Measurements from ENCODE around the gene WDR43.

GRCh38 chr2:28871620-28872019 is 22.8 kb upstream of the WDR43 start:
- TF ChIP-seq SUZ12 (IDR thresholded peaks at IDR 0.05) (no peak), FOXA1 (IDR thresholded peaks at IDR 0.05) (no peak), BHLHE40 (IDR thresholded peaks at IDR 0.05; ENCODE audit: borderline replicate concordance) (no peak), TARDBP (IDR thresholded peaks at IDR 0.05) (no peak), FOXM1 (IDR thresholded peaks at IDR 0.05; ENCODE audit: borderline replicate concordance) (no peak), SP1 (IDR thresholded peaks at IDR 0.05) (no peak)
- TF ChIP-seq, protein P1, sequence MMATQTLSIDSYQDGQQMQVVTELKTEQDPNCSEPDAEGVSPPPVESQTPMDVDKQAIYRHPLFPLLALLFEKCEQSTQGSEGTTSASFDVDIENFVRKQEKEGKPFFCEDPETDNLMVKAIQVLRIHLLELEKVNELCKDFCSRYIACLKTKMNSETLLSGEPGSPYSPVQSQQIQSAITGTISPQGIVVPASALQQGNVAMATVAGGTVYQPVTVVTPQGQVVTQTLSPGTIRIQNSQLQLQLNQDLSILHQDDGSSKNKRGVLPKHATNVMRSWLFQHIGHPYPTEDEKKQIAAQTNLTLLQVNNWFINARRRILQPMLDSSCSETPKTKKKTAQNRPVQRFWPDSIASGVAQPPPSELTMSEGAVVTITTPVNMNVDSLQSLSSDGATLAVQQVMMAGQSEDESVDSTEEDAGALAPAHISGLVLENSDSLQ (IDR thresholded peaks at IDR 0.05), result no peak
